Measurements from ENCODE around the gene METAP2. TPM values are rescaled to one million over a fixed set of nuclear protein-coding genes. Genes with fewer than 3 reads are reported as not detected.

Gene METAP2
- total and polyA plus RNA-seq, 2 donors (not counting 3 experiments of a cell fraction or from before 2014, with no cell fraction given): 28.5 to 105 TPM

- Histone ChIP-seq H2AFZ (ENCODE audit: low read depth, low read length) (no peak overlapping the region), H3K79me2 (ENCODE audit: control insufficient read depth, insufficient read depth, low read length) (no peaks in the 10 kb centered on the region), H3K9me3 (replicated peaks; ENCODE audit: control insufficient read depth, insufficient read depth, low read length) (no peaks in the 10 kb centered on the region), H3K4me1 (ENCODE audit: control insufficient read depth, extremely low read depth, insufficient read depth, low read length) (no peaks in the 10 kb centered on the region), H3K27ac (ENCODE audit: insufficient read depth, low read depth, low read length) (no peak overlapping the region), H3K9me1 (replicated peaks; ENCODE audit: control insufficient read depth, extremely low read depth, insufficient read depth, low read length) (no peaks in the 10 kb centered on the region), H4K20me1 (replicated peaks; ENCODE audit: control insufficient read depth, extremely low read depth, insufficient read depth, low read length) (no peaks in the 10 kb centered on the region), H3K9ac (replicated peaks; ENCODE audit: extremely low read depth, insufficient read depth, low read length) (no peak overlapping the region), H3K4me2 (ENCODE audit: insufficient read depth, low read length) (no peak overlapping the region), H3K4me3 (replicated peaks in 1 of 3; ENCODE audit: insufficient read depth in 1 of 3, low read depth in 1 of 3, low read length in 3 of 3) (no peak overlapping the region), H3K36me3 (ENCODE audit: control insufficient read depth in 2 of 2, extremely low read depth in 1 of 2, insufficient read depth in 2 of 2, low read length in 2 of 2) (peaks cover 5 to 26% of the 10 kb centered on the region in 2 experiments), H3K27me3 (ENCODE audit: control insufficient read depth in 2 of 2, insufficient read depth in 2 of 2, low read length in 2 of 2) (no peaks in the 10 kb centered on the region)
- POLR2A ChIA-PET: no interaction called here
- TF ChIP-seq MAX (IDR thresholded peaks at IDR 0.05; ENCODE audit: insufficient read depth, insufficient read length) (no peak), MYC (IDR thresholded peaks at IDR 0.05; ENCODE audit: low read depth, low read length) (no peak), CTCF (IDR thresholded peaks at IDR 0.05; ENCODE audit: extremely low read depth in 1 of 2, insufficient read depth in 1 of 2, low read depth in 1 of 2, low read length in 2 of 2) (no peak), EZH2 (IDR thresholded peaks at IDR 0.05; ENCODE audit: borderline replicate concordance, low read depth, low read length, severe bottlenecking) (no peak), GATA2 (IDR thresholded peaks at IDR 0.05; ENCODE audit: insufficient read depth, insufficient read length, low read depth, low read length) (no peak), JUN (IDR thresholded peaks at IDR 0.05; ENCODE audit: borderline replicate concordance, insufficient read depth, insufficient read length, low read depth) (no peak), POLR2AphosphoS5 (IDR thresholded peaks at IDR 0.05; ENCODE audit: insufficient read depth, low read depth, low read length) (no peak), POLR2A (IDR thresholded peaks at IDR 0.05; ENCODE audit: low read depth, low read length) (no peak), FOS (IDR thresholded peaks at IDR 0.05; ENCODE audit: borderline replicate concordance, insufficient read depth, low read length) (no peak)
- no TSS peak for BruUV-seq (replicated peaks)
- dilution Hi-C loops (cut with MboI; ENCODE audit: extremely low pct_ligation_motif_present, low sequenced_read_pairs): no loop called here
- CTCF ChIA-PET: interaction anchor here (0.6 to 3.2 kb wide), 3 partner anchors 19 to 328 kb away, joined by 3 to 19 read pairs (median 3); no protein-coding TSS in a partner anchor
- FAIRE-seq: no peak
- intact Hi-C loops (cut with micrococcal nuclease): no loop called here
- no peak for DNase-seq (ENCODE audit: low read depth, low spot score)
Measured at GRCh38 chr12:95515197-95515596, 41.2 kb downstream of the METAP2 start.

Data from endothelial cell of umbilical vein (primary cell).